Stimulated activated CD8-positive, alpha-beta memory T cell treated with anti-CD3 and anti-CD28 coated beads, Interleukin-12 subunit alpha, Interleukin-12 subunit beta, amount 100 ng/mL, for 24 hours (primary cell): ENCODE results near the gene TNRC6A.
"Not testable (repeated sequence)": the region's sequence is repeated elsewhere in the genome, so short reads cannot be mapped to it uniquely, and the experiment has no call there.

Source experiments
- DNase-seq: peaks from one replicate; pipeline ENCODE4 v3.0.0-alpha.2; 2020; ENCODE audit errors: extremely low read depth

TNRC6A gene

GRCh38 chr16:24758373-24758772, 28.9 kb downstream of the TNRC6A start:
- no peak for DNase-seq

GRCh38 chr16:24759006-24759405, 29.6 kb downstream of the TNRC6A start:
- DNase-seq, result no peak

GRCh38 chr16:24761526-24761925, 32.1 kb downstream of the TNRC6A start:
- no peak for DNase-seq

GRCh38 chr16:24764916-24765315, 35.5 kb downstream of the TNRC6A start:
- no peak for DNase-seq

GRCh38 chr16:24766057-24766456, 36.6 kb downstream of the TNRC6A start:
- DNase-seq, result no peak

GRCh38 chr16:24769806-24770205, 40.4 kb downstream of the TNRC6A start:
- DNase-seq, result no peak

- DNase-seq, result no peak
These were observed 41.8 kb downstream of the TNRC6A start for GRCh38 chr16:24771132-24771778.

- DNase-seq, result no peak
These were observed 42.3 kb downstream of the TNRC6A start for GRCh38 chr16:24771779-24772157.

GRCh38 chr16:24773771-24774427, 44.4 kb downstream of the TNRC6A start:
- DNase-seq, result no peak

- DNase-seq, result no peak
These were observed 45.1 kb downstream of the TNRC6A start for GRCh38 chr16:24774510-24774909.

GRCh38 chr16:24775455-24775854, 46.0 kb downstream of the TNRC6A start:
- DNase-seq, result no peak

GRCh38 chr16:24776501-24777220, 47.2 kb downstream of the TNRC6A start:
- DNase-seq, result no peak

- DNase-seq, result no peak
These were observed 49.2 kb downstream of the TNRC6A start for GRCh38 chr16:24778671-24779070.

- no peak for DNase-seq
These were observed 51.8 kb downstream of the TNRC6A start for GRCh38 chr16:24781256-24781655.

GRCh38 chr16:24784121-24784520, 54.7 kb downstream of the TNRC6A start:
- no peak for DNase-seq

GRCh38 chr16:24789881-24790280, 60.4 kb downstream of the TNRC6A start:
- no peak for DNase-seq

- DNase-seq, result no peak
These were observed 71.1 kb downstream of the TNRC6A start for GRCh38 chr16:24800586-24800985.

GRCh38 chr16:24801761-24802302, 72.4 kb downstream of the TNRC6A start:
- no peak for DNase-seq

GRCh38 chr16:24805484-24805883, 76.0 kb downstream of the TNRC6A start:
- no peak for DNase-seq

- DNase-seq, result no peak
These were observed 77.8 kb downstream of the TNRC6A start for GRCh38 chr16:24807301-24807700.

GRCh38 chr16:24810951-24811843, 81.7 kb downstream of the TNRC6A start:
- DNase-seq, result no peak

- DNase-seq, result not testable (repeated sequence)
These were observed 83.4 kb downstream of the TNRC6A start for GRCh38 chr16:24812813-24813212.
